Keratinocyte (primary cell): Measurements from ENCODE around the gene YIPF2. TPM values are rescaled to one million over a fixed set of nuclear protein-coding genes. Genes with fewer than 3 reads are reported as not detected.
A peak's percentile ranks its signal among the peaks of the same experiment; 100 is the strongest.

ENCODE experiments used
- DNase-seq: peaks from one replicate; pipeline ENCODE4 v3.0.0-alpha.2; 2011; ENCODE audit warnings: low read depth, missing footprints, low spot score
- FAIRE-seq: peaks from 2 replicates; lab custom pipeline; 2011; peaks lifted over from hg19 to GRCh38; lab: Jason Lieb, UNC
- H2AFZ ChIP-seq: 2 replicates; pipeline ENCODE4 v1.6.0; 2012; ENCODE audit warnings: low read length, control low read depth, inconsistent platforms; ENCODE audit not compliant: control insufficient read depth
- H3K27ac ChIP-seq: 2 replicates; pipeline ENCODE4 v1.5.1; 2011; ENCODE audit warnings: low read length; ENCODE audit not compliant: control insufficient read depth, insufficient read depth
- H3K27me3 ChIP-seq: 3 replicates; pipeline ENCODE4 v1.6.0; 2011; ENCODE audit warnings: low read length; ENCODE audit not compliant: control insufficient read depth, insufficient read depth; ENCODE audit errors: extremely low read depth
- H3K36me3 ChIP-seq, 2 experiments: 2 replicates in 1 of 2; 3 replicates in 1 of 2; pipeline ENCODE4 v1.5.1; 2011; ENCODE audit warnings: low read length in 2 of 2, mild to moderate bottlenecking in 1 of 2; ENCODE audit not compliant: control insufficient read depth in 2 of 2, insufficient read depth in 2 of 2; ENCODE audit errors: extremely low read depth in 1 of 2
- H3K4me1 ChIP-seq: 3 replicates; pipeline ENCODE4 v1.5.1; 2011; ENCODE audit warnings: low read length; ENCODE audit not compliant: control insufficient read depth, insufficient read depth; ENCODE audit errors: extremely low read depth
- H3K4me2 ChIP-seq: 3 replicates; pipeline ENCODE4 v1.6.0; 2011; ENCODE audit warnings: low read depth, low read length; ENCODE audit not compliant: control insufficient read depth, insufficient read depth; ENCODE audit errors: extremely low read depth
- H3K4me3 ChIP-seq, 3 experiments: fragments of 200-600 bp in 1 of 3; sonication (generic) in 1 of 3; 2 replicates in 2 of 3; 3 replicates in 1 of 3; pipeline ENCODE4 v1.5.1; 2011 to 2016; ENCODE audit warnings: low read length in 3 of 3, mild to moderate bottlenecking in 3 of 3, control low read depth in 2 of 3, inconsistent platforms in 1 of 3, low read depth in 1 of 3, mixed read lengths in 1 of 3, mixed run types in 1 of 3, moderate library complexity in 1 of 3; ENCODE audit not compliant: control insufficient read depth in 2 of 3, insufficient read depth in 2 of 3; ENCODE audit errors: extremely low read depth in 1 of 3
- H3K79me2 ChIP-seq: 2 replicates; pipeline ENCODE4 v1.6.0; 2012; ENCODE audit warnings: low read length; ENCODE audit not compliant: control insufficient read depth, insufficient read depth
- H3K9ac ChIP-seq: 3 replicates; pipeline ENCODE4 v1.6.0; 2011; ENCODE audit warnings: low read length; ENCODE audit not compliant: control insufficient read depth, insufficient read depth; ENCODE audit errors: extremely low read depth
- H3K9me1 ChIP-seq: 3 replicates; pipeline ENCODE4 v1.6.0; 2011; ENCODE audit warnings: low read length; ENCODE audit not compliant: control insufficient read depth, insufficient read depth; ENCODE audit errors: extremely low read depth
- H3K9me3 ChIP-seq: 2 replicates; pipeline ENCODE4 v1.5.1; 2012; ENCODE audit warnings: low read depth, low read length; ENCODE audit not compliant: control insufficient read depth
- H4K20me1 ChIP-seq: 3 replicates; pipeline ENCODE4 v1.6.0; 2011; ENCODE audit warnings: low read length; ENCODE audit not compliant: control insufficient read depth, insufficient read depth; ENCODE audit errors: extremely low read depth
- EZH2 ChIP-seq: IDR thresholded peaks from one replicate; pipeline ENCODE4 v1.6.1; 2012; ENCODE audit warnings: inconsistent platforms, mild to moderate bottlenecking, low read length, moderate library complexity
- dilution Hi-C: fragments of 300-500 bp; cut with MboI; formaldehyde crosslinking; loops from one replicate; pipeline ENCODE4 v1.7.0; 2020; ENCODE audit warnings: low sequenced_read_pairs; ENCODE audit not compliant: extremely low pct_ligation_motif_present
- polyA minus RNA-seq, 3 experiments: library from RNA; depleted of rRNA, polyadenylated mRNA; stranded (reverse); fragments of >200 nt; gene quantifications; 1 replicate in 1 of 3; 2 replicates in 1 of 3; 3 replicates in 1 of 3; pipeline ENCODE4 v1.2.3, GENCODE V29; 2011
- polyA plus RNA-seq, 5 experiments: library from polyadenylated mRNA; depleted of rRNA in 3 of 5; stranded (reverse) in 3 of 5; stranded (forward) in 1 of 5; unstranded in 1 of 5; fragments of >200 nt; gene quantifications; 1 replicate in 1 of 5; 2 replicates in 3 of 5; 3 replicates in 1 of 5; pipeline versions ENCODE4 v1.2.1 to v1.2.3, GENCODE V29; 2011 to 2012; ENCODE audit warnings: missing spikeins in 2 of 5, low read depth in 1 of 5, low replicate concordance in 1 of 5
- TF ChIP-seq, protein P1 (sequence below), 3 experiments: IDR thresholded peaks in 1 of 3; conservative IDR thresholded peaks in 1 of 3; optimal IDR thresholded peaks in 1 of 3; 2 replicates in 2 of 3; 3 replicates in 1 of 3; pipeline versions ENCODE3 to v1.5.1; 2011; ENCODE audit warnings: low read length in 3 of 3, mild to moderate bottlenecking in 3 of 3, moderate library complexity in 2 of 3, control low read depth in 1 of 3, inconsistent platforms in 1 of 3; ENCODE audit not compliant: insufficient read depth in 2 of 3; ENCODE audit errors: extremely low read depth in 1 of 3

Gene YIPF2
- polyA plus RNA-seq = 26.9 to 59.6 TPM (median 40.2 TPM) in 3 replicates
- polyA plus RNA-seq (2011; ENCODE audit: low read depth) = 17.7 TPM
- polyA plus RNA-seq (2011; cell fraction: cytosol; rRNA removed) = 28.1 and 62.8 TPM in 2 replicates
- 55.2 and 72.1 TPM in 2 replicates for polyA plus RNA-seq (2011; cell fraction: nucleus; rRNA removed)
- 46.5 and 50.7 TPM in 2 replicates for polyA plus RNA-seq (2012; ENCODE audit: low replicate concordance)
- 38.8 to 74.3 TPM (median 68.0 TPM) in 3 replicates for polyA minus RNA-seq
- 124 TPM for polyA minus RNA-seq (2011; cell fraction: cytosol; rRNA and poly(A)+ RNA removed)
- 27.0 and 32.7 TPM in 2 replicates for polyA minus RNA-seq (2011; cell fraction: nucleus; rRNA and poly(A)+ RNA removed)

DNA sequence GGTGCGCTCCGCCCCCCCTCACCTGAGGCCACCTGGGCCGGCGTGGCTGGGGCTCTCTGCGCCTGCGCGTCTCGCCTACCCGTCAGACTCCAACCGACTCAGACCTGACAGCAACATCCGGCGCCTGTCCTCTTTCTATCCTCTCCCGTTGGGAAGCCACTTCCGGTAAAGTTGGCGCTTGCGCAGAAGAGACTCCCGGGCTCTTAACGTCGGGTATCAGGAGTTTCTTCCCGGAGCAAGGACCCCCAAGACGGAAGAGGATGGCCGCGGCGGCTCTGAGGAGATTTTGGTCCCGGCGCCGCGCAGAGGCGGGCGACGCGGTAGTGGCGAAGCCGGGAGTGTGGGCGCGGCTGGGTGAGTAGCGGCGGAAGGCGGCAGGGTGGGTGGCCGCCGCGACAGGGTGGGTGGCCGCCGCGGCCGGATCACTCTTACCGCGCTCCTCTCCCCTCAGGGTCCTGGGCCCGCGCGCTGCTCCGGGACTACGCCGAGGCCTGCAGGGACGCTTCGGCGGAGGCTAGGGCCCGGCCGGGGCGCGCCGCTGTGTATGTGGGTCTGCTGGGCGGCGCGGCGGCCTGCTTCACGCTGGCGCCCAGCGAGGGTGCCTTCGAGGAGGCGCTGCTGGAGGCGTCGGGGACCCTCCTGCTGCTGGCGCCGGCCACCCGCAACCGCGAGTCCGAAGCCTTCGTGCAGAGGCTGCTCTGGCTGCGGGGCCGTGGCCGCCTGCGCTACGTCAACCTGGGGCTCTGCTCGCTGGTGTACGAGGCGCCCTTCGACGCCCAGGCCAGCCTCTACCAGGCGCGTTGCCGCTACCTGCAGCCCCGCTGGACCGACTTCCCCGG is at the start of gene YIPF2, which contains the start of gene TIMM29:
Gene YIPF2 (minus strand): TSS at position 77 of the 839 bp plus-strand sequence. CDS start 229 bp downstream, outside the sequence.
Gene TIMM29 (plus strand): TSS at position 249 of the 839 bp plus-strand sequence. CDS start 12 bp downstream, at position 261.
- TF ChIP-seq EZH2 = no peak
- TF ChIP-seq, protein P1, sequence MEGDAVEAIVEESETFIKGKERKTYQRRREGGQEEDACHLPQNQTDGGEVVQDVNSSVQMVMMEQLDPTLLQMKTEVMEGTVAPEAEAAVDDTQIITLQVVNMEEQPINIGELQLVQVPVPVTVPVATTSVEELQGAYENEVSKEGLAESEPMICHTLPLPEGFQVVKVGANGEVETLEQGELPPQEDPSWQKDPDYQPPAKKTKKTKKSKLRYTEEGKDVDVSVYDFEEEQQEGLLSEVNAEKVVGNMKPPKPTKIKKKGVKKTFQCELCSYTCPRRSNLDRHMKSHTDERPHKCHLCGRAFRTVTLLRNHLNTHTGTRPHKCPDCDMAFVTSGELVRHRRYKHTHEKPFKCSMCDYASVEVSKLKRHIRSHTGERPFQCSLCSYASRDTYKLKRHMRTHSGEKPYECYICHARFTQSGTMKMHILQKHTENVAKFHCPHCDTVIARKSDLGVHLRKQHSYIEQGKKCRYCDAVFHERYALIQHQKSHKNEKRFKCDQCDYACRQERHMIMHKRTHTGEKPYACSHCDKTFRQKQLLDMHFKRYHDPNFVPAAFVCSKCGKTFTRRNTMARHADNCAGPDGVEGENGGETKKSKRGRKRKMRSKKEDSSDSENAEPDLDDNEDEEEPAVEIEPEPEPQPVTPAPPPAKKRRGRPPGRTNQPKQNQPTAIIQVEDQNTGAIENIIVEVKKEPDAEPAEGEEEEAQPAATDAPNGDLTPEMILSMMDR (optimal IDR thresholded peaks at IDR 0.05 in 1 of 3, IDR thresholded peaks at IDR 0.05 in 1 of 3, conservative IDR thresholded peaks at IDR 0.05 in 1 of 3; ENCODE audit: extremely low read depth in 1 of 3, insufficient read depth in 2 of 3, low read length in 3 of 3) = no peak
- FAIRE-seq = peak; percentile 51

GRCh38 chr19:10977742-10978092 is 49.3 kb upstream of the YIPF2 start:
- Histone ChIP-seq H2AFZ (no peak overlapping the region), H3K9me1 (peaks cover 4% of the 10 kb centered on the region), H4K20me1 (peaks cover 39% of the 10 kb centered on the region), H3K27me3 (no peaks in the 10 kb centered on the region), H3K79me2 (peaks cover 90% of the 10 kb centered on the region), H3K4me3 (no peak overlapping the region), H3K4me1 (peaks cover 20% of the 10 kb centered on the region), H3K9me3 (no peaks in the 10 kb centered on the region), H3K9ac (no peak overlapping the region), H3K36me3 (peaks cover 3 to 10% of the 10 kb centered on the region in 2 experiments), H3K4me2 (no peak overlapping the region), H3K27ac (no peak overlapping the region)
- FAIRE-seq (no peak), DNase-seq (no peak)
- dilution Hi-C loops = no loop called here
- TF ChIP-seq EZH2 = no peak
- TF ChIP-seq, protein P1 (optimal IDR thresholded peaks at IDR 0.05 in 1 of 3, IDR thresholded peaks at IDR 0.05 in 1 of 3, conservative IDR thresholded peaks at IDR 0.05 in 1 of 3; ENCODE audit: extremely low read depth in 1 of 3, insufficient read depth in 2 of 3, low read length in 3 of 3) = no peak

More for the DNA sequence above, at the start of gene YIPF2, which contains the start of gene TIMM29:
- Histone ChIP-seq H3K4me2 (peak within 1 kb of the TSS; percentile 98), H3K27ac (peak within 1 kb of the TSS; percentile 58), H3K27me3 (no peaks in the 10 kb centered on the region), H4K20me1 (peaks cover 5% of the 10 kb centered on the region), H3K9ac (peak within 1 kb of the TSS; percentile 86), H3K9me1 (no peaks in the 10 kb centered on the region), H3K36me3 (peaks cover 12 to 14% of the 10 kb centered on the region in 2 experiments), H3K79me2 (peaks cover 43% of the 10 kb centered on the region), H2AFZ (peak within 1 kb of the TSS; percentile 68), H3K4me3 (peak within 1 kb of the TSS; percentile 92 to 97 (median 94)), H3K4me1 (peaks cover 17% of the 10 kb centered on the region), H3K9me3 (no peaks in the 10 kb centered on the region)
- peak; percentile 96 for DNase-seq
- dilution Hi-C loops = no loop called here
